Measurements from ENCODE around the gene MAP1LC3A.

- TF ChIP-seq, protein P1, sequence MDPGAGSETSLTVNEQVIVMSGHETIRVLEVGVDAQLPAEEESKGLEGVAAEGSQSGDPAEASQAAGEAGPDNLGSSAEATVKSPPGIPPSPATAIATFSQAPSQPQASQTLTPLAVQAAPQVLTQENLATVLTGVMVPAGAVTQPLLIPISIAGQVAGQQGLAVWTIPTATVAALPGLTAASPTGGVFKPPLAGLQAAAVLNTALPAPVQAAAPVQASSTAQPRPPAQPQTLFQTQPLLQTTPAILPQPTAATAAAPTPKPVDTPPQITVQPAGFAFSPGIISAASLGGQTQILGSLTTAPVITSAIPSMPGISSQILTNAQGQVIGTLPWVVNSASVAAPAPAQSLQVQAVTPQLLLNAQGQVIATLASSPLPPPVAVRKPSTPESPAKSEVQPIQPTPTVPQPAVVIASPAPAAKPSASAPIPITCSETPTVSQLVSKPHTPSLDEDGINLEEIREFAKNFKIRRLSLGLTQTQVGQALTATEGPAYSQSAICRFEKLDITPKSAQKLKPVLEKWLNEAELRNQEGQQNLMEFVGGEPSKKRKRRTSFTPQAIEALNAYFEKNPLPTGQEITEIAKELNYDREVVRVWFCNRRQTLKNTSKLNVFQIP (CRISPR knock-in tag; IDR thresholded peaks at IDR 0.05; ENCODE audit: borderline replicate concordance, low read depth) = no peak
- TF ChIP-seq TSHZ2 (CRISPR knock-in tag; IDR thresholded peaks at IDR 0.05) (no peak), PATZ1 (CRISPR knock-in tag; IDR thresholded peaks at IDR 0.05; ENCODE audit: borderline replicate concordance) (no peak), ZFP30 (CRISPR knock-in tag; IDR thresholded peaks at IDR 0.05) (no peak), ARNTL (CRISPR knock-in tag; IDR thresholded peaks at IDR 0.05; ENCODE audit: borderline replicate concordance, low read depth) (no peak), GLIS3 (CRISPR knock-in tag; IDR thresholded peaks at IDR 0.05) (no peak), CSDC2 (CRISPR knock-in tag; IDR thresholded peaks at IDR 0.05) (no peak), RARB (CRISPR knock-in tag; IDR thresholded peaks at IDR 0.05) (no peak), ZC3H10 (CRISPR knock-in tag; IDR thresholded peaks at IDR 0.05) (no peak)
- TF ChIP-seq, protein P2, sequence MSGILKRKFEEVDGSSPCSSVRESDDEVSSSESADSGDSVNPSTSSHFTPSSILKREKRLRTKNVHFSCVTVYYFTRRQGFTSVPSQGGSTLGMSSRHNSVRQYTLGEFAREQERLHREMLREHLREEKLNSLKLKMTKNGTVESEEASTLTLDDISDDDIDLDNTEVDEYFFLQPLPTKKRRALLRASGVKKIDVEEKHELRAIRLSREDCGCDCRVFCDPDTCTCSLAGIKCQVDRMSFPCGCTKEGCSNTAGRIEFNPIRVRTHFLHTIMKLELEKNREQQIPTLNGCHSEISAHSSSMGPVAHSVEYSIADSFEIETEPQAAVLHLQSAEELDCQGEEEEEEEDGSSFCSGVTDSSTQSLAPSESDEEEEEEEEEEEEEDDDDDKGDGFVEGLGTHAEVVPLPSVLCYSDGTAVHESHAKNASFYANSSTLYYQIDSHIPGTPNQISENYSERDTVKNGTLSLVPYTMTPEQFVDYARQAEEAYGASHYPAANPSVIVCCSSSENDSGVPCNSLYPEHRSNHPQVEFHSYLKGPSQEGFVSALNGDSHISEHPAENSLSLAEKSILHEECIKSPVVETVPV (CRISPR knock-in tag; IDR thresholded peaks at IDR 0.05) = no peak
Measured at GRCh38 chr20:34607066-34607465, 48.5 kb downstream of the MAP1LC3A start.
